Measurements from ENCODE around the gene MT2A.

MT2A gene

GRCh38 chr16:56594292-56594619 is 14.1 kb upstream of the MT2A start:
- H3K27me3 ChIP-seq (ENCODE audit: insufficient read depth, low read length), result no peaks in the 10 kb centered on the region
- H3K9ac ChIP-seq (ENCODE audit: low read length), result no peak overlapping the region
- H3K79me2 ChIP-seq (ENCODE audit: insufficient read depth, low read length), result no peaks in the 10 kb centered on the region
- H3K9me2 ChIP-seq (ENCODE audit: low read depth, low read length), result no peaks in the 10 kb centered on the region
- H3K9me3 ChIP-seq (ENCODE audit: low read length), result no peaks in the 10 kb centered on the region
- no peak overlapping the region for H3K4me3 ChIP-seq (ENCODE audit: low read depth, low read length, poor library complexity, severe bottlenecking)
- H3K27ac ChIP-seq (ENCODE audit: low read depth, low read length, poor library complexity, severe bottlenecking), result no peak overlapping the region
- H2AFZ ChIP-seq (ENCODE audit: low read length), result no peak overlapping the region
- peaks cover 5% of the 10 kb centered on the region for H3K4me1 ChIP-seq (ENCODE audit: insufficient read depth, low read length, severe bottlenecking)
- H3K4me2 ChIP-seq (ENCODE audit: low read length), result no peak overlapping the region
- no peaks in the 10 kb centered on the region for H3K36me3 ChIP-seq (ENCODE audit: insufficient read depth, low read length)
- no peaks in the 10 kb centered on the region for H4K20me1 ChIP-seq (ENCODE audit: insufficient read depth, low read length)
- TF ChIP-seq EZH2 (IDR thresholded peaks at IDR 0.05; ENCODE audit: borderline replicate concordance, low read length), result no peak
- H3F3A ChIP-seq (ENCODE audit: insufficient read depth, low read length), result no peaks in the 10 kb centered on the region

DNA sequence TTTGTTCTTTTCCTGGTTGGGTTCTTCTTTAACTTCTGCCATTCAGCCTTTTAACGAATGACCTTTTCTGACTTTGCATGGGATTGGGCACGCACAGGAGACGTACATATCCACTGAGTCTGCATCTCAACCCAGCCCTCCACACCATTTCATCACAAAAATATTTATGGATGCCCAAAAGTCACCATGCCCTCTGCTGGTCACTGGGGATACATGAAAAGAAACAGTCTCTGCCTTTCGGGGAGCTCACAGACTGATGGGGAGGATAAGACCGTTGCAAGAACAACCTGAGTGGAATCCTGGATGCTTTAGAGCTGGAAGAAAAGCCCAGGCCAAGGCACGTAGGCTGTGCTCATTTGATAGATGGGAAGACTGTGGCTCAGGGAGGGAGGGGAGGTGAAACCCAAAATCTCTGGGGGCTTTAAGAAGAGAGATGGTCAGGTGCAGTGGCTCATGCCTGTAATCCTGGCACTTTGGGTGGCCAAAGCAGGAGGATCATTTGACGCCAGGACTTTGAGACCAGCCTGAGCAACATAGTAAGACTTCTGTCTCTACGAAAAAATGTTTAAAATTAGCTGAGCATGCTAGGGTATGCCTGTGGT is 7.9 kb upstream of the MT2A start:
- no peaks in the 10 kb centered on the region for H4K20me1 ChIP-seq (ENCODE audit: insufficient read depth, low read length)
- no peaks in the 10 kb centered on the region for H3K9me3 ChIP-seq (ENCODE audit: low read length)
- H2AFZ ChIP-seq (ENCODE audit: low read length), result no peak overlapping the region
- H3F3A ChIP-seq (ENCODE audit: insufficient read depth, low read length), result no peaks in the 10 kb centered on the region
- H3K9me2 ChIP-seq (ENCODE audit: low read depth, low read length), result no peaks in the 10 kb centered on the region
- H3K4me3 ChIP-seq (ENCODE audit: low read depth, low read length, poor library complexity, severe bottlenecking), result no peak overlapping the region
- no peak overlapping the region for H3K9ac ChIP-seq (ENCODE audit: low read length)
- no peak overlapping the region for H3K4me2 ChIP-seq (ENCODE audit: low read length)
- H3K4me1 ChIP-seq (ENCODE audit: insufficient read depth, low read length, severe bottlenecking), result no peaks in the 10 kb centered on the region
- no peak overlapping the region for H3K27ac ChIP-seq (ENCODE audit: low read depth, low read length, poor library complexity, severe bottlenecking)
- H3K79me2 ChIP-seq (ENCODE audit: insufficient read depth, low read length), result no peaks in the 10 kb centered on the region
- no peaks in the 10 kb centered on the region for H3K27me3 ChIP-seq (ENCODE audit: insufficient read depth, low read length)
- no peaks in the 10 kb centered on the region for H3K36me3 ChIP-seq (ENCODE audit: insufficient read depth, low read length)
- no peak for TF ChIP-seq EZH2 (IDR thresholded peaks at IDR 0.05; ENCODE audit: borderline replicate concordance, low read length)
- TF ChIP-seq, protein P1, sequence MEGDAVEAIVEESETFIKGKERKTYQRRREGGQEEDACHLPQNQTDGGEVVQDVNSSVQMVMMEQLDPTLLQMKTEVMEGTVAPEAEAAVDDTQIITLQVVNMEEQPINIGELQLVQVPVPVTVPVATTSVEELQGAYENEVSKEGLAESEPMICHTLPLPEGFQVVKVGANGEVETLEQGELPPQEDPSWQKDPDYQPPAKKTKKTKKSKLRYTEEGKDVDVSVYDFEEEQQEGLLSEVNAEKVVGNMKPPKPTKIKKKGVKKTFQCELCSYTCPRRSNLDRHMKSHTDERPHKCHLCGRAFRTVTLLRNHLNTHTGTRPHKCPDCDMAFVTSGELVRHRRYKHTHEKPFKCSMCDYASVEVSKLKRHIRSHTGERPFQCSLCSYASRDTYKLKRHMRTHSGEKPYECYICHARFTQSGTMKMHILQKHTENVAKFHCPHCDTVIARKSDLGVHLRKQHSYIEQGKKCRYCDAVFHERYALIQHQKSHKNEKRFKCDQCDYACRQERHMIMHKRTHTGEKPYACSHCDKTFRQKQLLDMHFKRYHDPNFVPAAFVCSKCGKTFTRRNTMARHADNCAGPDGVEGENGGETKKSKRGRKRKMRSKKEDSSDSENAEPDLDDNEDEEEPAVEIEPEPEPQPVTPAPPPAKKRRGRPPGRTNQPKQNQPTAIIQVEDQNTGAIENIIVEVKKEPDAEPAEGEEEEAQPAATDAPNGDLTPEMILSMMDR (IDR thresholded peaks at IDR 0.05; ENCODE audit: low read length), result peak; percentile 71

- Histone ChIP-seq H3K27me3 (ENCODE audit: insufficient read depth, low read length) (no peaks in the 10 kb centered on the region), H3K9me3 (ENCODE audit: low read length) (no peaks in the 10 kb centered on the region), H3K9me2 (ENCODE audit: low read depth, low read length) (no peaks in the 10 kb centered on the region), H3K36me3 (ENCODE audit: insufficient read depth, low read length) (no peaks in the 10 kb centered on the region), H3K79me2 (ENCODE audit: insufficient read depth, low read length) (no peaks in the 10 kb centered on the region), H3K9ac (ENCODE audit: low read length) (no peak overlapping the region), H2AFZ (ENCODE audit: low read length) (no peak overlapping the region), H3K4me1 (ENCODE audit: insufficient read depth, low read length, severe bottlenecking) (no peaks in the 10 kb centered on the region), H4K20me1 (ENCODE audit: insufficient read depth, low read length) (no peaks in the 10 kb centered on the region), H3K27ac (ENCODE audit: low read depth, low read length, poor library complexity, severe bottlenecking) (no peak overlapping the region), H3F3A (ENCODE audit: insufficient read depth, low read length) (no peaks in the 10 kb centered on the region), H3K4me3 (ENCODE audit: low read depth, low read length, poor library complexity, severe bottlenecking) (no peak overlapping the region), H3K4me2 (ENCODE audit: low read length) (no peak overlapping the region)
- TF ChIP-seq EZH2 (IDR thresholded peaks at IDR 0.05; ENCODE audit: borderline replicate concordance, low read length), result no peak
- TF ChIP-seq, protein P1 (IDR thresholded peaks at IDR 0.05; ENCODE audit: low read length), result no peak
Observed at GRCh38 chr16:56601325-56601724, 7.1 kb upstream of the MT2A start.

GRCh38 chr16:56603589-56603988 is 4.8 kb upstream of the MT2A start:
- H3K4me1 ChIP-seq (ENCODE audit: insufficient read depth, low read length, severe bottlenecking), result peaks cover 8% of the 10 kb centered on the region

More at GRCh38 chr16:56603589-56603988, 4.8 kb upstream of the MT2A start:
- H2AFZ ChIP-seq (ENCODE audit: low read length), result no peak overlapping the region
- TF ChIP-seq, protein P1 (IDR thresholded peaks at IDR 0.05; ENCODE audit: low read length), result no peak
- no peak for TF ChIP-seq EZH2 (IDR thresholded peaks at IDR 0.05; ENCODE audit: borderline replicate concordance, low read length)
- H3K27ac ChIP-seq (ENCODE audit: low read depth, low read length, poor library complexity, severe bottlenecking), result no peak overlapping the region
- no peaks in the 10 kb centered on the region for H3K79me2 ChIP-seq (ENCODE audit: insufficient read depth, low read length)
- H3K9me2 ChIP-seq (ENCODE audit: low read depth, low read length), result no peaks in the 10 kb centered on the region
- H3F3A ChIP-seq (ENCODE audit: insufficient read depth, low read length), result no peaks in the 10 kb centered on the region
- H3K9me3 ChIP-seq (ENCODE audit: low read length), result no peaks in the 10 kb centered on the region
- H4K20me1 ChIP-seq (ENCODE audit: insufficient read depth, low read length), result no peaks in the 10 kb centered on the region
- H3K9ac ChIP-seq (ENCODE audit: low read length), result no peak overlapping the region
- H3K27me3 ChIP-seq (ENCODE audit: insufficient read depth, low read length), result no peaks in the 10 kb centered on the region
- H3K4me3 ChIP-seq (ENCODE audit: low read depth, low read length, poor library complexity, severe bottlenecking), result no peak overlapping the region
- H3K4me2 ChIP-seq (ENCODE audit: low read length), result no peak overlapping the region
- H3K36me3 ChIP-seq (ENCODE audit: insufficient read depth, low read length), result no peaks in the 10 kb centered on the region
